WTC11 (cell line): ENCODE measurements around the gene RPL22L1. TPM values are rescaled to one million over a fixed set of nuclear protein-coding genes. Genes with fewer than 3 reads are reported as not detected.

Source experiments
- ATAC-seq: fragments of 200-7000 bp; cut with Tn5 transposase; 2 replicates; pipeline ENCODE4 v1.10.0; 2021; ENCODE audit warnings: mild to moderate bottlenecking, moderate library complexity
- CTCF ChIA-PET: fragments of 300-600 bp; sonication (Branson Sonifier 250); formaldehyde crosslinking; loops from one replicate; lab custom pipeline; 2021; ENCODE audit warnings: antibody characterized with exemption; lab: Charles Lee
- POLR2A ChIA-PET: fragments of 350-600 bp; sonication (Branson Sonifier 250); formaldehyde crosslinking; loops from one replicate; lab custom pipeline; 2021; ENCODE audit warnings: antibody characterized with exemption; lab: Charles Lee
- DNase-seq: peaks from one replicate; pipeline ENCODE4 v3.0.0; 2021; ENCODE audit warnings: low spot score
- H3K27ac Mint-ChIP-seq: 2 replicates; pipeline ENCODE4 v1.8.0; 2021; ENCODE audit warnings: mixed read lengths
- H3K27me3 Mint-ChIP-seq: 2 replicates; pipeline ENCODE4 v1.8.0; 2021; ENCODE audit warnings: low read depth, mild to moderate bottlenecking, moderate library complexity, mixed read lengths
- H3K36me3 Mint-ChIP-seq: 2 replicates; pipeline ENCODE4 v1.8.0; 2021; ENCODE audit warnings: mixed read lengths
- H3K4me1 Mint-ChIP-seq: 2 replicates; pipeline ENCODE4 v1.8.0; 2022; ENCODE audit warnings: mixed read lengths
- H3K4me3 Mint-ChIP-seq: 2 replicates; pipeline ENCODE4 v1.8.0; 2021; ENCODE audit warnings: mild to moderate bottlenecking, moderate library complexity, mixed read lengths
- H3K9me3 Mint-ChIP-seq: 2 replicates; pipeline ENCODE4 v1.8.0; 2021; ENCODE audit warnings: mixed read lengths
- ATF1 ChIP-seq: sonication (generic); formaldehyde crosslinking; IDR thresholded peaks from 2 replicates; pipeline ENCODE4 v1.8.1; 2023; ENCODE audit warnings: mild to moderate bottlenecking, moderate library complexity, missing genetic modification reagents
- CBFB ChIP-seq: sonication (generic); formaldehyde crosslinking; IDR thresholded peaks from 2 replicates; pipeline ENCODE4 v1.8.1; 2022; ENCODE audit warnings: mild to moderate bottlenecking, low read depth, missing genetic modification reagents
- ELF4 ChIP-seq: sonication (generic); formaldehyde crosslinking; IDR thresholded peaks from 2 replicates; pipeline ENCODE4 v1.8.1; 2022; ENCODE audit warnings: low read depth, mild to moderate bottlenecking, moderate library complexity, missing genetic modification reagents
- HMGA2 ChIP-seq: fragments of 250-450 bp; sonication (Bioruptor Pico); IDR thresholded peaks from 2 replicates; pipeline ENCODE4 v1.4.0; 2021; ENCODE audit warnings: mild to moderate bottlenecking, moderate library complexity
- JUN ChIP-seq: sonication (generic); formaldehyde crosslinking; IDR thresholded peaks from 2 replicates; pipeline ENCODE4 v1.8.0; 2023; ENCODE audit warnings: mild to moderate bottlenecking, missing genetic modification reagents
- NR2C2 ChIP-seq: sonication (generic); formaldehyde crosslinking; IDR thresholded peaks from 2 replicates; pipeline ENCODE4 v1.8.0; 2022; ENCODE audit warnings: mild to moderate bottlenecking, missing genetic modification reagents
- OVOL2 ChIP-seq: fragments of 250-450 bp; sonication (Bioruptor Pico); IDR thresholded peaks from 2 replicates; pipeline ENCODE4 v1.9.0; 2021; ENCODE audit warnings: mild to moderate bottlenecking, borderline replicate concordance
- RORB ChIP-seq: fragments of 250-450 bp; sonication (Bioruptor Pico); IDR thresholded peaks from 2 replicates; pipeline ENCODE4 v1.9.0; 2021; ENCODE audit warnings: mild to moderate bottlenecking
- SOX15 ChIP-seq: fragments of 250-450 bp; sonication (Bioruptor Pico); IDR thresholded peaks from 2 replicates; pipeline ENCODE4 v1.9.0; 2021; ENCODE audit warnings: mild to moderate bottlenecking
- SP1 ChIP-seq: sonication (generic); formaldehyde crosslinking; conservative IDR thresholded peaks from 2 replicates; pipeline ENCODE4 v1.8.1; 2022; ENCODE audit warnings: missing genetic modification reagents
- ZNF219 ChIP-seq: sonication (generic); formaldehyde crosslinking; IDR thresholded peaks from 2 replicates; pipeline ENCODE4 v1.8.0; 2023; ENCODE audit warnings: missing genetic modification reagents, mild to moderate bottlenecking, borderline replicate concordance
- ZNF232 ChIP-seq: sonication (generic); formaldehyde crosslinking; IDR thresholded peaks from 2 replicates; pipeline ENCODE4 v1.8.0; 2022; ENCODE audit warnings: mild to moderate bottlenecking, missing genetic modification reagents
- ZNF317 ChIP-seq: sonication (generic); formaldehyde crosslinking; IDR thresholded peaks from 2 replicates; pipeline ENCODE4 v1.8.1; 2023; ENCODE audit warnings: low read depth, mild to moderate bottlenecking, moderate library complexity, missing genetic modification reagents, borderline replicate concordance
- total RNA-seq: library from RNA; stranded (reverse); gene quantifications from 3 replicates; pipeline ENCODE4 v1.2.3, GENCODE V29; 2021
- TF ChIP-seq, protein P1 (sequence below): fragments of 250-450 bp; sonication (Bioruptor Pico); IDR thresholded peaks from 2 replicates; pipeline ENCODE4 v1.9.0; 2021; ENCODE audit warnings: moderate library complexity, mild to moderate bottlenecking, inconsistent platforms, borderline replicate concordance
- TF ChIP-seq, protein P2 (sequence below): sonication (generic); formaldehyde crosslinking; IDR thresholded peaks from 2 replicates; pipeline ENCODE4 v1.8.0; 2022; ENCODE audit warnings: mild to moderate bottlenecking, missing genetic modification reagents
- TF ChIP-seq, protein P3 (sequence below): sonication (generic); formaldehyde crosslinking; IDR thresholded peaks from 2 replicates; pipeline ENCODE4 v1.8.1; 2023; ENCODE audit warnings: mild to moderate bottlenecking, missing genetic modification reagents
- TF ChIP-seq, protein P4 (sequence below): sonication (generic); formaldehyde crosslinking; conservative IDR thresholded peaks from 2 replicates; pipeline ENCODE4 v1.8.1; 2023; ENCODE audit warnings: mild to moderate bottlenecking, low read depth, missing genetic modification reagents, moderate library complexity
- TF ChIP-seq, protein P5 (sequence below): fragments of 250-450 bp; sonication (Bioruptor Pico); IDR thresholded peaks from 2 replicates; pipeline ENCODE4 v1.8.0; 2021; ENCODE audit warnings: mild to moderate bottlenecking
- TF ChIP-seq, protein P6 (sequence below): fragments of 200-600 bp; IDR thresholded peaks from 2 replicates; pipeline ENCODE4 v1.8.0; 2022; ENCODE audit warnings: antibody characterized with exemption
- TF ChIP-seq, protein P7 (sequence below): sonication (generic); formaldehyde crosslinking; IDR thresholded peaks from 2 replicates; pipeline ENCODE4 v1.8.1; 2023; ENCODE audit warnings: mild to moderate bottlenecking, moderate library complexity, missing genetic modification reagents
- TF ChIP-seq, protein P8 (sequence below): sonication (generic); formaldehyde crosslinking; IDR thresholded peaks from 2 replicates; pipeline ENCODE4 v1.8.1; 2022; ENCODE audit warnings: mild to moderate bottlenecking, missing genetic modification reagents, moderate library complexity, borderline replicate concordance
- TF ChIP-seq, protein P9 (sequence below): sonication (generic); formaldehyde crosslinking; IDR thresholded peaks from 2 replicates; pipeline ENCODE4 v1.8.1; 2023; ENCODE audit warnings: mild to moderate bottlenecking, missing genetic modification reagents

Gene RPL22L1
- total RNA-seq, 1 experiment from 2014 or later = 169 TPM

DNA sequence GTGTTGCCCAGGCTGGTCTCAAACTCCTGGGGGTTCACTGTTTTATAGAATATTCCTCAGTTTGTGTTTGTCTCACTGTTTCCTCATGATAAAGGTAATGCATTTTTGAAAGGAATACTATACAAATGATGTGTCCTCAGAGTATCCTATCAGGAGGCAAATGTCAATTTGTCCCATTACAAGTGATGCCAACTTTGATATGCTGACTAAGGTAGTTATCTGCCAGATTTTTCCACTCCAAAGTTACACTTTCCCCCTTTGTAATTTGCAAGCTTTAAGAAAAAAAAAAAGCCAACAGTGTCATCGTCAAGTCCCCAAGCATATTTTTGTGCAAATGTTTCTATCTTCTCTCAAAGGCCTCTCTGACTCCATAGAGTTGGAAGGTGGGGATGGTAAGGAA, 29.5 kb upstream of the RPL22L1 start:
- Mint-ChIP-seq H3K27ac (no peak overlapping the region), H3K4me1 (no peaks in the 10 kb centered on the region), H3K9me3 (peaks cover 26% of the 10 kb centered on the region), H3K4me3 (no peak overlapping the region), H3K36me3 (peaks cover 26% of the 10 kb centered on the region), H3K27me3 (no peaks in the 10 kb centered on the region)
- DNase-seq = no peak
- ChIA-PET POLR2A (no interaction called here), CTCF (no interaction called here)
- no peak for ATAC-seq
- TF ChIP-seq ATF1 (CRISPR knock-in tag) = no peak
- TF ChIP-seq SP1 = no peak
- no peak for TF ChIP-seq OVOL2 (CRISPR knock-in tag)
- no peak for TF ChIP-seq SOX15
- TF ChIP-seq, protein P1, sequence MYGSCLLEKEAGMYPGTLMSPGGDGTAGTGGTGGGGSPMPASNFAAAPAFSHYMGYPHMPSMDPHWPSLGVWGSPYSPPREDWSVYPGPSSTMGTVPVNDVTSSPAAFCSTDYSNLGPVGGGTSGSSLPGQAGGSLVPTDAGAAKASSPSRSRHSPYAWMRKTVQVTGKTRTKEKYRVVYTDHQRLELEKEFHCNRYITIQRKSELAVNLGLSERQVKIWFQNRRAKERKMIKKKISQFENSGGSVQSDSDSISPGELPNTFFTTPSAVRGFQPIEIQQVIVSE = no peak
- TF ChIP-seq CBFB (CRISPR knock-in tag) = no peak
- TF ChIP-seq, protein P2, sequence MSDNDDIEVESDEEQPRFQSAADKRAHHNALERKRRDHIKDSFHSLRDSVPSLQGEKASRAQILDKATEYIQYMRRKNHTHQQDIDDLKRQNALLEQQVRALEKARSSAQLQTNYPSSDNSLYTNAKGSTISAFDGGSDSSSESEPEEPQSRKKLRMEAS (CRISPR knock-in tag) = no peak
- TF ChIP-seq NR2C2 (CRISPR knock-in tag) = no peak

DNA sequence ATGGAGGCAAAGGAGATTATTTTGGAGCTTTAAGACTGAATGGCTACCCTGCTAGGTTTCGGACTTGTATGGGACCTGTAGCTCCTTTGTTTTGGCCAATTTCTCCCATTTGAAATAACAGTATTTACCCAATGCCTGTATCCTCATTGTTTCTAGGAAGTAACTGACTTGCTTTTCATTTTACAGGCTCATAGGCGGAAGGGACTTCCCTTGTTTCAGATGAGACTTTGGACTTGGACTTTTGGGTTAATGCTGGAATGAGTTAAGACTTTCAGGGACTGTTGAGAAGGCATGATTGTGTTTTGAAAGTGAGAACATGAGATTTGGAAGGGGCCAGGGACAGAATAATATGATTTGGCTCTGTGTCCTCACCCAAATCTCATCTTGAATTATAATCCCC, 28.0 kb upstream of the RPL22L1 start:
- ATAC-seq (no peak), DNase-seq (no peak)
- H3K9me3 Mint-ChIP-seq = peaks cover 26% of the 10 kb centered on the region
- no peak overlapping the region for H3K27ac Mint-ChIP-seq
- H3K27me3 Mint-ChIP-seq = no peaks in the 10 kb centered on the region
- H3K4me1 Mint-ChIP-seq = no peaks in the 10 kb centered on the region
- CTCF ChIA-PET = no interaction called here
- no peak overlapping the region for H3K4me3 Mint-ChIP-seq
- peaks cover 26% of the 10 kb centered on the region for H3K36me3 Mint-ChIP-seq
- POLR2A ChIA-PET = no interaction called here
- TF ChIP-seq ELF4 (CRISPR knock-in tag) (no peak), JUN (CRISPR knock-in tag) (no peak), ZNF232 (CRISPR knock-in tag) (no peak), ZNF317 (CRISPR knock-in tag) (no peak), HMGA2 (CRISPR knock-in tag) (no peak), ZNF219 (no peak), RORB (no peak)
- TF ChIP-seq, protein P3, sequence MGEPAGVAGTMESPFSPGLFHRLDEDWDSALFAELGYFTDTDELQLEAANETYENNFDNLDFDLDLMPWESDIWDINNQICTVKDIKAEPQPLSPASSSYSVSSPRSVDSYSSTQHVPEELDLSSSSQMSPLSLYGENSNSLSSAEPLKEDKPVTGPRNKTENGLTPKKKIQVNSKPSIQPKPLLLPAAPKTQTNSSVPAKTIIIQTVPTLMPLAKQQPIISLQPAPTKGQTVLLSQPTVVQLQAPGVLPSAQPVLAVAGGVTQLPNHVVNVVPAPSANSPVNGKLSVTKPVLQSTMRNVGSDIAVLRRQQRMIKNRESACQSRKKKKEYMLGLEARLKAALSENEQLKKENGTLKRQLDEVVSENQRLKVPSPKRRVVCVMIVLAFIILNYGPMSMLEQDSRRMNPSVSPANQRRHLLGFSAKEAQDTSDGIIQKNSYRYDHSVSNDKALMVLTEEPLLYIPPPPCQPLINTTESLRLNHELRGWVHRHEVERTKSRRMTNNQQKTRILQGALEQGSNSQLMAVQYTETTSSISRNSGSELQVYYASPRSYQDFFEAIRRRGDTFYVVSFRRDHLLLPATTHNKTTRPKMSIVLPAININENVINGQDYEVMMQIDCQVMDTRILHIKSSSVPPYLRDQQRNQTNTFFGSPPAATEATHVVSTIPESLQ (CRISPR knock-in tag) = no peak
- TF ChIP-seq, protein P4, sequence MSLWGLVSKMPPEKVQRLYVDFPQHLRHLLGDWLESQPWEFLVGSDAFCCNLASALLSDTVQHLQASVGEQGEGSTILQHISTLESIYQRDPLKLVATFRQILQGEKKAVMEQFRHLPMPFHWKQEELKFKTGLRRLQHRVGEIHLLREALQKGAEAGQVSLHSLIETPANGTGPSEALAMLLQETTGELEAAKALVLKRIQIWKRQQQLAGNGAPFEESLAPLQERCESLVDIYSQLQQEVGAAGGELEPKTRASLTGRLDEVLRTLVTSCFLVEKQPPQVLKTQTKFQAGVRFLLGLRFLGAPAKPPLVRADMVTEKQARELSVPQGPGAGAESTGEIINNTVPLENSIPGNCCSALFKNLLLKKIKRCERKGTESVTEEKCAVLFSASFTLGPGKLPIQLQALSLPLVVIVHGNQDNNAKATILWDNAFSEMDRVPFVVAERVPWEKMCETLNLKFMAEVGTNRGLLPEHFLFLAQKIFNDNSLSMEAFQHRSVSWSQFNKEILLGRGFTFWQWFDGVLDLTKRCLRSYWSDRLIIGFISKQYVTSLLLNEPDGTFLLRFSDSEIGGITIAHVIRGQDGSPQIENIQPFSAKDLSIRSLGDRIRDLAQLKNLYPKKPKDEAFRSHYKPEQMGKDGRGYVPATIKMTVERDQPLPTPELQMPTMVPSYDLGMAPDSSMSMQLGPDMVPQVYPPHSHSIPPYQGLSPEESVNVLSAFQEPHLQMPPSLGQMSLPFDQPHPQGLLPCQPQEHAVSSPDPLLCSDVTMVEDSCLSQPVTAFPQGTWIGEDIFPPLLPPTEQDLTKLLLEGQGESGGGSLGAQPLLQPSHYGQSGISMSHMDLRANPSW = no peak
- TF ChIP-seq, protein P5, sequence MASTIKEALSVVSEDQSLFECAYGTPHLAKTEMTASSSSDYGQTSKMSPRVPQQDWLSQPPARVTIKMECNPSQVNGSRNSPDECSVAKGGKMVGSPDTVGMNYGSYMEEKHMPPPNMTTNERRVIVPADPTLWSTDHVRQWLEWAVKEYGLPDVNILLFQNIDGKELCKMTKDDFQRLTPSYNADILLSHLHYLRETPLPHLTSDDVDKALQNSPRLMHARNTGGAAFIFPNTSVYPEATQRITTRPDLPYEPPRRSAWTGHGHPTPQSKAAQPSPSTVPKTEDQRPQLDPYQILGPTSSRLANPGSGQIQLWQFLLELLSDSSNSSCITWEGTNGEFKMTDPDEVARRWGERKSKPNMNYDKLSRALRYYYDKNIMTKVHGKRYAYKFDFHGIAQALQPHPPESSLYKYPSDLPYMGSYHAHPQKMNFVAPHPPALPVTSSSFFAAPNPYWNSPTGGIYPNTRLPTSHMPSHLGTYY (CRISPR knock-in tag) = no peak
- TF ChIP-seq, protein P6, sequence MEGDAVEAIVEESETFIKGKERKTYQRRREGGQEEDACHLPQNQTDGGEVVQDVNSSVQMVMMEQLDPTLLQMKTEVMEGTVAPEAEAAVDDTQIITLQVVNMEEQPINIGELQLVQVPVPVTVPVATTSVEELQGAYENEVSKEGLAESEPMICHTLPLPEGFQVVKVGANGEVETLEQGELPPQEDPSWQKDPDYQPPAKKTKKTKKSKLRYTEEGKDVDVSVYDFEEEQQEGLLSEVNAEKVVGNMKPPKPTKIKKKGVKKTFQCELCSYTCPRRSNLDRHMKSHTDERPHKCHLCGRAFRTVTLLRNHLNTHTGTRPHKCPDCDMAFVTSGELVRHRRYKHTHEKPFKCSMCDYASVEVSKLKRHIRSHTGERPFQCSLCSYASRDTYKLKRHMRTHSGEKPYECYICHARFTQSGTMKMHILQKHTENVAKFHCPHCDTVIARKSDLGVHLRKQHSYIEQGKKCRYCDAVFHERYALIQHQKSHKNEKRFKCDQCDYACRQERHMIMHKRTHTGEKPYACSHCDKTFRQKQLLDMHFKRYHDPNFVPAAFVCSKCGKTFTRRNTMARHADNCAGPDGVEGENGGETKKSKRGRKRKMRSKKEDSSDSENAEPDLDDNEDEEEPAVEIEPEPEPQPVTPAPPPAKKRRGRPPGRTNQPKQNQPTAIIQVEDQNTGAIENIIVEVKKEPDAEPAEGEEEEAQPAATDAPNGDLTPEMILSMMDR = no peak
- TF ChIP-seq, protein P7, sequence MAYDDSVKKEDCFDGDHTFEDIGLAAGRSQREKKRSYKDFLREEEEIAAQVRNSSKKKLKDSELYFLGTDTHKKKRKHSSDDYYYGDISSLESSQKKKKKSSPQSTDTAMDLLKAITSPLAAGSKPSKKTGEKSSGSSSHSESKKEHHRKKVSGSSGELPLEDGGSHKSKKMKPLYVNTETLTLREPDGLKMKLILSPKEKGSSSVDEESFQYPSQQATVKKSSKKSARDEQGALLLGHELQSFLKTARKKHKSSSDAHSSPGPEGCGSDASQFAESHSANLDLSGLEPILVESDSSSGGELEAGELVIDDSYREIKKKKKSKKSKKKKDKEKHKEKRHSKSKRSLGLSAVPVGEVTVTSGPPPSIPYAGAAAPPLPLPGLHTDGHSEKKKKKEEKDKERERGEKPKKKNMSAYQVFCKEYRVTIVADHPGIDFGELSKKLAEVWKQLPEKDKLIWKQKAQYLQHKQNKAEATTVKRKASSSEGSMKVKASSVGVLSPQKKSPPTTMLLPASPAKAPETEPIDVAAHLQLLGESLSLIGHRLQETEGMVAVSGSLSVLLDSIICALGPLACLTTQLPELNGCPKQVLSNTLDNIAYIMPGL (CRISPR knock-in tag) = no peak
- TF ChIP-seq, protein P1 = no peak
- TF ChIP-seq, protein P8, sequence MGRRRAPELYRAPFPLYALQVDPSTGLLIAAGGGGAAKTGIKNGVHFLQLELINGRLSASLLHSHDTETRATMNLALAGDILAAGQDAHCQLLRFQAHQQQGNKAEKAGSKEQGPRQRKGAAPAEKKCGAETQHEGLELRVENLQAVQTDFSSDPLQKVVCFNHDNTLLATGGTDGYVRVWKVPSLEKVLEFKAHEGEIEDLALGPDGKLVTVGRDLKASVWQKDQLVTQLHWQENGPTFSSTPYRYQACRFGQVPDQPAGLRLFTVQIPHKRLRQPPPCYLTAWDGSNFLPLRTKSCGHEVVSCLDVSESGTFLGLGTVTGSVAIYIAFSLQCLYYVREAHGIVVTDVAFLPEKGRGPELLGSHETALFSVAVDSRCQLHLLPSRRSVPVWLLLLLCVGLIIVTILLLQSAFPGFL (CRISPR knock-in tag) = no peak
- TF ChIP-seq, protein P9, sequence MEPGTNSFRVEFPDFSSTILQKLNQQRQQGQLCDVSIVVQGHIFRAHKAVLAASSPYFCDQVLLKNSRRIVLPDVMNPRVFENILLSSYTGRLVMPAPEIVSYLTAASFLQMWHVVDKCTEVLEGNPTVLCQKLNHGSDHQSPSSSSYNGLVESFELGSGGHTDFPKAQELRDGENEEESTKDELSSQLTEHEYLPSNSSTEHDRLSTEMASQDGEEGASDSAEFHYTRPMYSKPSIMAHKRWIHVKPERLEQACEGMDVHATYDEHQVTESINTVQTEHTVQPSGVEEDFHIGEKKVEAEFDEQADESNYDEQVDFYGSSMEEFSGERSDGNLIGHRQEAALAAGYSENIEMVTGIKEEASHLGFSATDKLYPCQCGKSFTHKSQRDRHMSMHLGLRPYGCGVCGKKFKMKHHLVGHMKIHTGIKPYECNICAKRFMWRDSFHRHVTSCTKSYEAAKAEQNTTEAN = no peak
